Upper lobe of left lung (tissue), 6 donors: Measurements from ENCODE around the gene MEGF6. TPM values are rescaled to one million over a fixed set of nuclear protein-coding genes. Genes with fewer than 3 reads are reported as not detected.

ENCODE experiments used
- ATAC-seq, 2 donors: fragments of 200-7000 bp; cut with Tn5 transposase; one replicate each; pipeline ENCODE4 v1.9.1; 2022; ENCODE audit warnings: mild to moderate bottlenecking in 2 of 2, moderate library complexity in 2 of 2; ENCODE audit not compliant: low FRiP score in 2 of 2
- DNase-seq, 2 donors: peaks; one replicate each; pipeline ENCODE4 v3.0.0-alpha.2; 2019 to 2020
- H3K27ac ChIP-seq, 4 donors: fragments of 200-600 bp; sonication (generic); one replicate each; pipeline ENCODE4 v1.5.1; 2016 to 2019
- H3K27me3 ChIP-seq, 4 donors: fragments of 200-600 bp; sonication (generic); one replicate each; pipeline ENCODE4 v1.5.1; 2017 to 2019
- H3K36me3 ChIP-seq, 4 donors: fragments of 200-600 bp; sonication (generic); one replicate each; pipeline ENCODE4 v1.5.1; 2016 to 2019
- H3K4me1 ChIP-seq, 4 donors: fragments of 200-600 bp; sonication (generic); one replicate each; pipeline ENCODE4 v1.5.1; 2018 to 2019
- H3K4me3 ChIP-seq, 4 donors: fragments of 200-600 bp; sonication (generic); one replicate each; pipeline ENCODE4 v1.5.1; 2017 to 2019; ENCODE audit warnings: mild to moderate bottlenecking in 2 of 4, moderate library complexity in 1 of 4
- H3K9me3 ChIP-seq, 4 donors: fragments of 200-600 bp; sonication (generic); one replicate each; pipeline ENCODE4 v1.5.1; 2018 to 2019
- CTCF ChIP-seq, 6 experiments: fragments of 450-650 bp in 4 of 6; fragments of 200-600 bp in 2 of 6; sonication (generic) in 2 of 6; IDR thresholded peaks; one replicate each; pipeline ENCODE4 v1.5.1; 2016 to 2019; ENCODE audit warnings: antibody characterized with exemption in 6 of 6
- EP300 ChIP-seq, 4 donors: sonication (generic); formaldehyde crosslinking; IDR thresholded peaks; one replicate each; pipeline ENCODE4 v1.5.1; 2017; ENCODE audit warnings: antibody characterized with exemption in 4 of 4, control low read depth in 2 of 4
- POLR2A ChIP-seq, 4 donors: fragments of 450-650 bp; IDR thresholded peaks; one replicate each; pipeline ENCODE4 v1.5.1; 2016 to 2017; ENCODE audit warnings: antibody characterized with exemption in 4 of 4, mild to moderate bottlenecking in 2 of 4
- POLR2AphosphoS5 ChIP-seq, 2 donors: sonication (generic); formaldehyde crosslinking; IDR thresholded peaks; one replicate each; pipeline ENCODE4 v1.5.1; 2017; ENCODE audit warnings: antibody characterized with exemption in 2 of 2
- WGBS, 2 donors: methylation state at CpG; one replicate each; pipeline ENCODE4 v1.1.5; 2017 to 2018; 5-methylcytosine and 5-hydroxymethylcytosine counted together
- total RNA-seq, 6 donors: library from RNA; depleted of rRNA in 4 of 6; stranded (reverse); fragments of >200 nt in 4 of 6; gene quantifications; one replicate each; pipeline versions ENCODE4 v1.1.0 to v1.2.1, GENCODE V29; 2016 to 2021
- donor health status: DM: no; HTN: no; CAD: no; lungs with moderate emphysema.
- donor health status: DM: no; HTN: yes; CAD: no; lungs with severe emphysema.

MEGF6 gene
- total RNA-seq, 6 donors from 2014 or later: 23.8 to 128 (median 83.5) TPM

GRCh38 chr1:3594706-3595377 lies 16.5 kb downstream of the MEGF6 start:
- Histone ChIP-seq H3K27me3 (no peaks in the 10 kb centered on the region), H3K27ac (no peak overlapping the region), H3K4me1 (peaks cover 38 to 54% (median 48%) of the 10 kb centered on the region in 4 donors), H3K4me3 (no peak overlapping the region), H3K9me3 (no peaks in the 10 kb centered on the region), H3K36me3 (no peaks in the 10 kb centered on the region)
- ATAC-seq (no peak), DNase-seq (peak in 1 of 2 donors; percentile 76)
- TF ChIP-seq POLR2A (IDR thresholded peaks at IDR 0.05) (no peak), POLR2AphosphoS5 (IDR thresholded peaks at IDR 0.05) (no peak), CTCF (IDR thresholded peaks at IDR 0.05) (no peak), EP300 (IDR thresholded peaks at IDR 0.05) (no peak)
- 80 to 92% methylated on average over 12 to 31 of the region's 31 CpGs for WGBS, 2 donors

- peak in 1 of 2 donors; percentile 27 for DNase-seq
- H3K36me3 ChIP-seq: no peaks in the 10 kb centered on the region
- no peaks in the 10 kb centered on the region for H3K27me3 ChIP-seq
- H3K27ac ChIP-seq: no peak overlapping the region
- peaks cover 33 to 53% (median 45%) of the 10 kb centered on the region in 4 donors for H3K4me1 ChIP-seq
- no peaks in the 10 kb centered on the region for H3K9me3 ChIP-seq
- 48 to 55% methylated on average over 6 to 10 of the region's 10 CpGs for WGBS, 2 donors
- no peak for TF ChIP-seq EP300 (IDR thresholded peaks at IDR 0.05)
- TF ChIP-seq CTCF (IDR thresholded peaks at IDR 0.05): no peak
- TF ChIP-seq POLR2AphosphoS5 (IDR thresholded peaks at IDR 0.05): no peak
- no peak for TF ChIP-seq POLR2A (IDR thresholded peaks at IDR 0.05)
- ATAC-seq: no peak
- no peak overlapping the region for H3K4me3 ChIP-seq
Measured at GRCh38 chr1:3593745-3594144, 17.6 kb downstream of the MEGF6 start.

GRCh38 chr1:3593334-3593733 lies 18.0 kb downstream of the MEGF6 start:
- no peak for DNase-seq
- Histone ChIP-seq H3K4me3 (no peak overlapping the region), H3K36me3 (no peaks in the 10 kb centered on the region), H3K9me3 (no peaks in the 10 kb centered on the region), H3K4me1 (peaks cover 29 to 53% (median 45%) of the 10 kb centered on the region in 4 donors), H3K27ac (peak overlapping the region in 1 of 4 donors; percentile 5), H3K27me3 (no peaks in the 10 kb centered on the region)
- no peak for ATAC-seq
- WGBS, 2 donors: 60 to 90% methylated on average over 2 to 11 of the region's 17 CpGs
- TF ChIP-seq EP300 (IDR thresholded peaks at IDR 0.05): no peak
- TF ChIP-seq POLR2AphosphoS5 (IDR thresholded peaks at IDR 0.05): no peak
- no peak for TF ChIP-seq POLR2A (IDR thresholded peaks at IDR 0.05)
- no peak for TF ChIP-seq CTCF (IDR thresholded peaks at IDR 0.05)

GRCh38 chr1:3590951-3591865 lies 20.1 kb downstream of the MEGF6 start:
- Histone ChIP-seq H3K9me3 (no peaks in the 10 kb centered on the region), H3K4me1 (peaks cover 14 to 35% (median 28%) of the 10 kb centered on the region in 4 donors), H3K36me3 (no peaks in the 10 kb centered on the region), H3K4me3 (no peak overlapping the region), H3K27me3 (no peaks in the 10 kb centered on the region), H3K27ac (peak overlapping the region; percentile 8 to 73 (median 54))
- DNase-seq (peak in 1 of 2 donors; percentile 82), ATAC-seq (peak in 1 of 2 donors; percentile 3)
- 79 to 92% methylated on average over 12 to 26 of the region's 33 CpGs for WGBS, 2 donors
- TF ChIP-seq EP300 (IDR thresholded peaks at IDR 0.05) (no peak), POLR2AphosphoS5 (IDR thresholded peaks at IDR 0.05) (no peak), POLR2A (IDR thresholded peaks at IDR 0.05) (no peak), CTCF (IDR thresholded peaks at IDR 0.05) (no peak)
